KMS-11 (cell line): Measurements from ENCODE around the gene SHTN1.

ENCODE experiments used
- H2AFZ ChIP-seq: fragments of 200-600 bp; sonication (generic); 2 replicates; pipeline ENCODE4 v1.6.1; 2016; ENCODE audit warnings: antibody characterized with exemption, mixed run types, low read depth
- H3K27ac ChIP-seq: fragments of 200-600 bp; sonication (generic); 2 replicates; pipeline ENCODE4 v1.6.1; 2016; ENCODE audit warnings: mild to moderate bottlenecking, mixed run types
- H3K27me3 ChIP-seq: fragments of 200-600 bp; sonication (generic); 2 replicates; pipeline ENCODE4 v1.6.1; 2017; ENCODE audit warnings: mild to moderate bottlenecking, low read depth, mixed run types, moderate library complexity; ENCODE audit not compliant: insufficient read depth
- H3K36me3 ChIP-seq: fragments of 200-600 bp; sonication (generic); 2 replicates; pipeline ENCODE4 v1.6.1; 2017; ENCODE audit warnings: mild to moderate bottlenecking, mixed run types; ENCODE audit not compliant: insufficient read depth
- H3K4me1 ChIP-seq: fragments of 200-600 bp; sonication (generic); 2 replicates; pipeline ENCODE4 v1.6.1; 2016; ENCODE audit warnings: mild to moderate bottlenecking, low read depth, mixed run types; ENCODE audit not compliant: poor library complexity, severe bottlenecking
- H3K4me2 ChIP-seq: fragments of 200-600 bp; sonication (generic); 2 replicates; pipeline ENCODE4 v1.7.0; 2016; ENCODE audit warnings: mild to moderate bottlenecking, mixed run types
- H3K4me3 ChIP-seq: fragments of 200-600 bp; sonication (generic); IDR thresholded peaks from 2 replicates; pipeline ENCODE4 v1.6.1; 2017; ENCODE audit warnings: low read depth, low read length, mixed read lengths; ENCODE audit not compliant: insufficient read depth
- H3K79me2 ChIP-seq: fragments of 200-600 bp; sonication (generic); 2 replicates; pipeline ENCODE4 v1.6.1; 2016; ENCODE audit warnings: low read depth, mixed run types; ENCODE audit not compliant: insufficient read depth
- H3K9ac ChIP-seq: fragments of 200-600 bp; sonication (generic); 2 replicates; pipeline ENCODE4 v1.6.1; 2016; ENCODE audit warnings: mild to moderate bottlenecking, mixed run types
- H4K20me1 ChIP-seq: fragments of 200-600 bp; sonication (generic); 2 replicates; pipeline ENCODE4 v1.6.1; 2016; ENCODE audit warnings: mild to moderate bottlenecking, mixed run types; ENCODE audit not compliant: insufficient read depth
- TF ChIP-seq, protein P1 (sequence below): fragments of 200-600 bp; sonication (generic); conservative IDR thresholded peaks from 2 replicates; pipeline ENCODE4 v1.6.1; 2017; ENCODE audit warnings: low read depth, mild to moderate bottlenecking, antibody characterized with exemption, low read length, moderate library complexity, mixed read lengths

Gene SHTN1

DNA sequence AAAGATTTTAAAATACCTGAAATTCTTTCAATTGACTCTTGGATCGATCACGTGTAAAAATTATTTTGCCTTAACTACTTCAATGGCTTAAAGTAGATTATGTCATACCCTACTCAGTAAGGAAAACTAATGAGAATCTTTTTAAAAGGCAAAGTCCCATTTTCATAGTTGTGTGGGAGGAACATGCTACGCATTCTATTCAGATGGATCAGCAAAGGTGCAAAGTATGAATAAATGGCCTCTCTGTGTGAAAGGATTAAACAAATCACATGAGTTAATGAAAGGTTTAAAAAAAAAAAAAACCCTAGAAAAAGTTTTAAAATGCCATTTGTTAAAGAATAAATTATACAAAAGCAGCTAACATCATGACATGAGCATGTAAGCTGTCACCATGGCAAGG, 78.6 kb downstream of the SHTN1 start:
- TF ChIP-seq, protein P1, sequence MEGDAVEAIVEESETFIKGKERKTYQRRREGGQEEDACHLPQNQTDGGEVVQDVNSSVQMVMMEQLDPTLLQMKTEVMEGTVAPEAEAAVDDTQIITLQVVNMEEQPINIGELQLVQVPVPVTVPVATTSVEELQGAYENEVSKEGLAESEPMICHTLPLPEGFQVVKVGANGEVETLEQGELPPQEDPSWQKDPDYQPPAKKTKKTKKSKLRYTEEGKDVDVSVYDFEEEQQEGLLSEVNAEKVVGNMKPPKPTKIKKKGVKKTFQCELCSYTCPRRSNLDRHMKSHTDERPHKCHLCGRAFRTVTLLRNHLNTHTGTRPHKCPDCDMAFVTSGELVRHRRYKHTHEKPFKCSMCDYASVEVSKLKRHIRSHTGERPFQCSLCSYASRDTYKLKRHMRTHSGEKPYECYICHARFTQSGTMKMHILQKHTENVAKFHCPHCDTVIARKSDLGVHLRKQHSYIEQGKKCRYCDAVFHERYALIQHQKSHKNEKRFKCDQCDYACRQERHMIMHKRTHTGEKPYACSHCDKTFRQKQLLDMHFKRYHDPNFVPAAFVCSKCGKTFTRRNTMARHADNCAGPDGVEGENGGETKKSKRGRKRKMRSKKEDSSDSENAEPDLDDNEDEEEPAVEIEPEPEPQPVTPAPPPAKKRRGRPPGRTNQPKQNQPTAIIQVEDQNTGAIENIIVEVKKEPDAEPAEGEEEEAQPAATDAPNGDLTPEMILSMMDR = no peak
- Histone ChIP-seq H3K4me1 (no peaks in the 10 kb centered on the region), H3K27me3 (no peaks in the 10 kb centered on the region), H3K9ac (no peak overlapping the region), H2AFZ (no peak overlapping the region), H3K79me2 (no peaks in the 10 kb centered on the region), H3K4me2 (no peak overlapping the region), H3K27ac (no peak overlapping the region), H3K4me3 (no peak overlapping the region), H4K20me1 (no peaks in the 10 kb centered on the region), H3K36me3 (no peaks in the 10 kb centered on the region)

DNA sequence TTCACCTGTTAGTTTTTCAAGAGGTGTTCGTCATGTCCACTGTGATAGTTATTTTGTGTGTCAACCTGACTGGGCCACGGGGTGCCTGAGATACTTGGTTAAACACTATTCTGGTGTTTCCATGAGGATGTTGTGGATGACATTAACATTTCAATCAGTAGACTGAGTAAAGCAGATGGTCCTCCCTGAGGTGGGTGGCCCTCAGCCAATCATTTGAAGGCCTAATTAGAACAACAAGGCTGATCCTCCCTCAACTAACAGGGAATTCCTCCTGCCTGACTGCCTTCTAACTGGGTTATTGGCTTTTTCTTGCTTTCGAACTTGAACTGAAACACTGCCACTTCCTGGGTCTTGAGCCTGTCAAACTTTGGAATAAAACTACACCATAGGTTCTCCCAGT, 79.9 kb downstream of the SHTN1 start:
- H3K4me1 ChIP-seq = no peaks in the 10 kb centered on the region
- H3K36me3 ChIP-seq = no peaks in the 10 kb centered on the region
- H3K4me2 ChIP-seq = no peak overlapping the region
- H3K27me3 ChIP-seq = no peaks in the 10 kb centered on the region
- no peak overlapping the region for H3K4me3 ChIP-seq
- H2AFZ ChIP-seq = no peak overlapping the region
- no peaks in the 10 kb centered on the region for H3K79me2 ChIP-seq
- no peak overlapping the region for H3K9ac ChIP-seq
- no peaks in the 10 kb centered on the region for H4K20me1 ChIP-seq
- no peak overlapping the region for H3K27ac ChIP-seq
- TF ChIP-seq, protein P1 = no peak

DNA sequence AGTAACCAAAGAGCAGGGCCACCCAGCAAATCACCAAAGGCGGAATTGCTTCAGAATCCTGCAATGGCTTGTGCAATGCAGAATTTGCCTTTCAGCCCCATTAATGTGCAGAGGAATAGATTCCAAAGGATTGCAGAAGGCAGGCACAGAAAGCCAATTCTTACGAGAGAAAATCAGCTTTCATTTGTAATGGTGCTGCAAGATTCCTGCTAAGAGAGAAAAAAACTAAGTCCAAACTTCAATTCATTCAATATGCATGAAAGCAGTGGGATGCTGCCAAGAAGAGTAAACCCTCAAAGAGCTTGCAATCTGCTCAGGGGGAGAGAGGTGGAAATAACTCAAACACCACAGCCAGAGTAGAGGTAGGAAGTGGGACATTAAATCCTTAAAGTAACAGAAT, 85.3 kb downstream of the SHTN1 start:
- no peak overlapping the region for H3K4me3 ChIP-seq
- no peak overlapping the region for H3K4me2 ChIP-seq
- H3K27me3 ChIP-seq = no peaks in the 10 kb centered on the region
- H2AFZ ChIP-seq = no peak overlapping the region
- no peak overlapping the region for H3K27ac ChIP-seq
- no peaks in the 10 kb centered on the region for H3K4me1 ChIP-seq
- no peaks in the 10 kb centered on the region for H3K79me2 ChIP-seq
- no peaks in the 10 kb centered on the region for H4K20me1 ChIP-seq
- H3K9ac ChIP-seq = no peak overlapping the region
- H3K36me3 ChIP-seq = no peaks in the 10 kb centered on the region
- TF ChIP-seq, protein P1 = no peak

DNA sequence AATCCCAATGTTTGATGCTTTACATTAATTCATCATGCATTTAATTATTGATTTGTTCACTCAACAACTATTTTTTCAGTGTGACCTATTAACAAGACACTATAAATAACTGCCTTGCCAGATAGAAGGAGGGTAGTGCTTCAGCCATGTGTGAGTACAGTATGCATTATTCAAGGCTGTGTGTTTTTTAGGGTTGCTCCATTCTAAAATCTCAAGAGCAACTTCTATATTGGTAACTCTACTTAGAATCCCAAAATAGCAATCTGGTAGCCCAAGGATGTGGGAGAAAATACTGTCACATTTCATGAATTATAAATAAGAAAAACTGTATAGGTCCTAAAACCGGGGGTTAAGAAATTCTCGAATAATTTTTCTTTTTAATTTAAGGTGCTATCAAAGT, 85.8 kb downstream of the SHTN1 start:
- H3K79me2 ChIP-seq = no peaks in the 10 kb centered on the region

More for the DNA sequence above, 85.8 kb downstream of the SHTN1 start:
- TF ChIP-seq, protein P1 = no peak
- H3K4me3 ChIP-seq = no peak overlapping the region
- no peak overlapping the region for H3K9ac ChIP-seq
- no peak overlapping the region for H3K27ac ChIP-seq
- H3K27me3 ChIP-seq = no peaks in the 10 kb centered on the region
- no peaks in the 10 kb centered on the region for H3K36me3 ChIP-seq
- no peaks in the 10 kb centered on the region for H4K20me1 ChIP-seq
- no peak overlapping the region for H3K4me2 ChIP-seq
- H3K4me1 ChIP-seq = no peaks in the 10 kb centered on the region
- no peak overlapping the region for H2AFZ ChIP-seq
